ENCODE data around the gene MED26. TPM values are rescaled to one million over a fixed set of nuclear protein-coding genes. Genes with fewer than 3 reads are reported as not detected.

The MED26 gene
- total RNA-seq, 1 donor from 2014 or later = 3.5 TPM

- H3K4me3 ChIP-seq = no peak overlapping the region
- no peaks in the 10 kb centered on the region for H3K9me3 ChIP-seq
- TF ChIP-seq CTCF (IDR thresholded peaks at IDR 0.05) = no peak
- intact Hi-C loops (cut with DNase I) = no loop called here
- no peaks in the 10 kb centered on the region for H3K27me3 ChIP-seq
- H3K4me1 ChIP-seq = peaks cover 14 to 21% of the 10 kb centered on the region in 2 donors
- peaks cover 33 to 45% of the 10 kb centered on the region in 2 donors for H3K36me3 ChIP-seq
- no peak overlapping the region for H3K27ac ChIP-seq
- DNase-seq (ENCODE audit: low spot score in 2 of 2) = no peak
These were observed 52.7 kb downstream of the MED26 start for GRCh38 chr19:16575282-16575681.

- H3K27me3 ChIP-seq = no peaks in the 10 kb centered on the region
- H3K9me3 ChIP-seq = no peaks in the 10 kb centered on the region
- peaks cover 36 to 48% of the 10 kb centered on the region in 2 donors for H3K36me3 ChIP-seq
- intact Hi-C loops (cut with DNase I) = loop anchor here (2.0 to 5.0 kb wide), 2 partner anchors 31 to 88 kb away; partner anchors contain the start of genes CHERP, SMIM7 and TMEM38A
- peaks cover 14 to 23% of the 10 kb centered on the region in 2 donors for H3K4me1 ChIP-seq
- peak overlapping the region; percentile 63 to 95 for H3K4me3 ChIP-seq
- DNase-seq (ENCODE audit: low spot score in 2 of 2) = no peak
- no peak overlapping the region for H3K27ac ChIP-seq
- no peak for TF ChIP-seq CTCF (IDR thresholded peaks at IDR 0.05)
These were observed 54.1 kb downstream of the MED26 start for GRCh38 chr19:16573925-16574324.

GRCh38 chr19:16573296-16573695 lies 54.7 kb downstream of the MED26 start:
- Histone ChIP-seq H3K4me3 (peak overlapping the region; percentile 63 to 95), H3K9me3 (no peaks in the 10 kb centered on the region), H3K4me1 (peaks cover 14 to 23% of the 10 kb centered on the region in 2 donors), H3K36me3 (peaks cover 41 to 42% of the 10 kb centered on the region in 2 donors), H3K27me3 (no peaks in the 10 kb centered on the region), H3K27ac (peak overlapping the region; percentile 53 to 86)
- no peak for TF ChIP-seq CTCF (IDR thresholded peaks at IDR 0.05)
- intact Hi-C loops (cut with DNase I) = loop anchor here (2.0 to 5.0 kb wide), 2 partner anchors 30 to 89 kb away; partner anchors contain the start of genes CHERP, SMIM7 and TMEM38A
- no peak for DNase-seq (ENCODE audit: low spot score in 2 of 2)

- Histone ChIP-seq H3K4me3 (peak within 1 kb of the TSS; percentile 90 to 95), H3K9me3 (no peaks in the 10 kb centered on the region), H3K27ac (peak within 1 kb of the TSS; percentile 73 to 86), H3K36me3 (peaks cover 34 to 40% of the 10 kb centered on the region in 2 donors), H3K4me1 (peaks cover 14 to 23% of the 10 kb centered on the region in 2 donors), H3K27me3 (no peaks in the 10 kb centered on the region)
- intact Hi-C loops (cut with DNase I) = loop anchor here (1.0 to 5.0 kb wide), 4 partner anchors 30 to 90 kb away; partner anchors contain the start of genes C19orf44, CALR3, CHERP and MED26
- TF ChIP-seq CTCF (IDR thresholded peaks at IDR 0.05) = no peak
- DNase-seq (ENCODE audit: low spot score in 2 of 2) = peak; percentile 86 to 97
These were observed 55.4 kb downstream of the MED26 start, which contains the start of gene SLC35E1 for GRCh38 chr19:16572332-16573211. Gene SLC35E1 (minus strand): TSS chr19:16572415. CDS start chr19:16572364, 51 bp downstream.

- Histone ChIP-seq H3K9me3 (no peaks in the 10 kb centered on the region), H3K36me3 (peaks cover 34 to 38% of the 10 kb centered on the region in 2 donors), H3K27me3 (no peaks in the 10 kb centered on the region), H3K27ac (peak overlapping the region; percentile 73 to 81), H3K4me1 (peaks cover 14 to 23% of the 10 kb centered on the region in 2 donors), H3K4me3 (peak overlapping the region; percentile 90 to 95)
- no peak for TF ChIP-seq CTCF (IDR thresholded peaks at IDR 0.05)
- no peak for DNase-seq (ENCODE audit: low spot score in 2 of 2)
- intact Hi-C loops (cut with DNase I) = loop anchor here (1.0 to 5.0 kb wide), 4 partner anchors 29 to 90 kb away; partner anchors contain the start of genes C19orf44, CALR3, CHERP and MED26
These were observed 56.1 kb downstream of the MED26 start for GRCh38 chr19:16571822-16572331.

Data from ascending aorta (tissue), 2 donors.